Natural killer cell treated with Interleukin-12 subunit alpha and Interleukin-12 subunit beta and Interleukin-15 and Interleukin-18, amount 100 ng/mL, for 72 hours (primary cell): ENCODE data around the gene LRRC51. TPM values are rescaled to one million over a fixed set of nuclear protein-coding genes. Genes with fewer than 3 reads are reported as not detected.
"Not testable (repeated sequence)": the region's sequence is repeated elsewhere in the genome, so short reads cannot be mapped to it uniquely, and the experiment has no call there.

Experiments used
- ATAC-seq, 2 donors: fragments of 150-1000 bp; cut with Tn5 transposase in 1 of 2; sonication (Bioruptor Pico), chemical (Tn5 transposase) in 1 of 2; 2 replicates each; pipeline ENCODE4 v1.10.0; 2021
- DNase-seq: peaks from one replicate; pipeline ENCODE4 v3.0.0; 2022; ENCODE audit warnings: low spot score
- H3K27ac Mint-ChIP-seq, 2 donors: 1 replicate in 1 of 2; 2 replicates in 1 of 2; pipeline ENCODE4 v1.8.0; 2022; ENCODE audit warnings: mixed read lengths in 2 of 2, mild to moderate bottlenecking in 1 of 2, moderate library complexity in 1 of 2
- H3K27me3 Mint-ChIP-seq, 2 donors: 1 replicate in 1 of 2; 2 replicates in 1 of 2; pipeline ENCODE4 v1.8.0; 2022; ENCODE audit warnings: mixed read lengths in 2 of 2
- H3K36me3 Mint-ChIP-seq: one replicate; pipeline ENCODE4 v1.8.0; 2022; ENCODE audit warnings: mixed read lengths
- H3K4me1 Mint-ChIP-seq, 2 donors: 1 replicate in 1 of 2; 2 replicates in 1 of 2; pipeline ENCODE4 v1.8.0; 2022; ENCODE audit warnings: low read depth in 2 of 2, mixed read lengths in 2 of 2, mild to moderate bottlenecking in 1 of 2
- H3K4me3 Mint-ChIP-seq: one replicate; pipeline ENCODE4 v1.8.0; 2022; ENCODE audit warnings: mixed read lengths
- H3K9me3 Mint-ChIP-seq: 2 replicates; pipeline ENCODE4 v1.8.0; 2022; ENCODE audit warnings: mixed read lengths
- total RNA-seq, 2 donors: library from RNA; stranded (reverse); gene quantifications; one replicate each; pipeline ENCODE4 v1.2.3, GENCODE V29; 2022

Gene LRRC51
- total RNA-seq, 2 donors from 2014 or later = 3.5 to 7.2 TPM

DNA sequence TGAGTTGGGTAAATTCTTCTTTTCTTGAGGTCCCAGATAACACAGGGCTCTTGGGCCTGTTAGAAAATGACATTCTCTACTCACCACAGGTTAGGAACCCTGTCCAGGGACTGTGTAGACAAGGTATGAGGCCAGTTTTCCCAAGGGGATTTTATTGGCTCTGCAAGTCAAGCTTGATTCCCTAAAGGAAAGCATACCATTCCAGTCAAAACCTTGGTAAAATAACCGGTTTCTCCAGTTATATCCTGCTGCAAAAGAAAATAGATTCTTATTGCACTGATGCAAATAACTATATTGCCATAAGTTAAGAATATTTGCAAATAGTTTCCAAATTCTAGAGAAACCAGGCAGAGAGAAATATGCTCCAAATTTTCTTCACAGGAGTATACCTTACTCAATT, 45.3 kb downstream of the LRRC51 start:
- Mint-ChIP-seq H3K27ac (no peak overlapping the region), H3K4me1 (no peaks in the 10 kb centered on the region), H3K4me3 (no peak overlapping the region), H3K27me3 (peaks cover 16% of the 10 kb centered on the region in 2 donors), H3K36me3 (peaks cover 13% of the 10 kb centered on the region), H3K9me3 (peaks cover 4% of the 10 kb centered on the region)
- DNase-seq (no peak), ATAC-seq (no peak)

DNA sequence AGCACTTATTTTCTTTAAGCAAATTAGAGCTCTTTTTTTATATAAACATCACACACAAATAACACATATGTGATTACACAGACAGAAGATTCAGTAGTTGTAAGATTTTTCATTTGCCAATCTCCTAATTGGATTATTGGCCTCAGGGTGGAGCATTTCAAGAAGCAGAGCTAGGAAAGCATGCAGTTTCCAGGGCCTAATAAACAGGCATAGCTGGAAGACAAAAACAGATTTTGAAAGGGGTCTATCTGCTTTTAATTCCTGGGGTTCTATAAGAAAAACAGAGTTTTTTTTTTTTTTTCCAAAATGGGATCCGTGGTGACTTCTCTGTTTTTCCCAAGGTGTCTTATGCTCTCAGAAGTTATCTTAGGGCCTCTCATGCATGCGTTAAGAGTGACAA, 47.3 kb downstream of the LRRC51 start:
- peaks cover 4% of the 10 kb centered on the region for H3K9me3 Mint-ChIP-seq
- no peak for ATAC-seq
- peaks cover 13 to 18% of the 10 kb centered on the region in 2 donors for H3K27me3 Mint-ChIP-seq
- DNase-seq = no peak
- no peak overlapping the region for H3K4me3 Mint-ChIP-seq
- no peaks in the 10 kb centered on the region for H3K4me1 Mint-ChIP-seq
- H3K36me3 Mint-ChIP-seq = peaks cover 13% of the 10 kb centered on the region
- no peak overlapping the region for H3K27ac Mint-ChIP-seq

DNA sequence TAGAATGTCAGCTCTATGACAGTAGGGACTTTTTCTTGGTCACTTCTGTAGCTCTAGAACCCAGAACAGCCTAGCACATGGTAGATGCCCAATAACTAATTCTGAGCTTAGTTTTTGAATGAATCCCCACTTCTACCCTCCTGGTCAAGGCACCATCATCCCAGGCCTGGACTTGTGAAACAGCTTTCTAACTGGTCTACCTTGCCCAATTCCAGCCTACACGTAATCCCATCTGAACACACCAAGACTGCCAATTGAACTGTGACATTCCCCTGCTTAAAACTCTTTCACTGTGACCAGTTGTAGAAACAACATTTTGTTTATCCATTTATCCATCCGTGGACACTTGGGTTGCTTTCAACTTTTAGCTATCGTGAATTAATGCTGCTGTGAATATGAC, 48.7 kb downstream of the LRRC51 start:
- DNase-seq (no peak), ATAC-seq (no peak)
- no peak overlapping the region for H3K27ac Mint-ChIP-seq
- no peaks in the 10 kb centered on the region for H3K4me1 Mint-ChIP-seq
- H3K4me3 Mint-ChIP-seq = no peak overlapping the region
- H3K9me3 Mint-ChIP-seq = peaks cover 4% of the 10 kb centered on the region
- peaks cover 19 to 21% of the 10 kb centered on the region in 2 donors for H3K27me3 Mint-ChIP-seq
- peaks cover 13% of the 10 kb centered on the region for H3K36me3 Mint-ChIP-seq

DNA sequence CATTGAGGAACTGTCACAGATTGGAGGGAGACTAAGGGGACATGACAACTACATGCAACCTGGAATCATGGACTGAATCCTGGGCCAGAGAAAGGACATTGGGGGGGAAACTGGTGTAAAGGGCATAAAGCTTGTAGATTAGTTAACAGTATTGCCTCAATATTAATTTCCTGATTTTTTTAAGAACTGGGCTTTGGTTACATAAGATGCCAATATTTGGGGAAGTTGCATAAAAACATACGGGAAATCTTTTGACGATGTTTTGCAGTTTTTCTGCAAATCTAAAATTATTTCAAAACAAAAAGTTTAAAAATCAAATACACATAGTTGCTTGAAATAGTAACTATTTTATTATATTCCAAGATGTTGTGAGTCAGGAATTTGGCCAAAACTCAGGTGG, 52.0 kb downstream of the LRRC51 start:
- ATAC-seq (no peak), DNase-seq (no peak)
- peaks cover 17 to 21% of the 10 kb centered on the region in 2 donors for H3K27me3 Mint-ChIP-seq
- peaks cover 4% of the 10 kb centered on the region for H3K9me3 Mint-ChIP-seq
- H3K27ac Mint-ChIP-seq = no peak overlapping the region
- H3K36me3 Mint-ChIP-seq = peaks cover 13% of the 10 kb centered on the region
- no peak overlapping the region for H3K4me3 Mint-ChIP-seq
- no peaks in the 10 kb centered on the region for H3K4me1 Mint-ChIP-seq

DNA sequence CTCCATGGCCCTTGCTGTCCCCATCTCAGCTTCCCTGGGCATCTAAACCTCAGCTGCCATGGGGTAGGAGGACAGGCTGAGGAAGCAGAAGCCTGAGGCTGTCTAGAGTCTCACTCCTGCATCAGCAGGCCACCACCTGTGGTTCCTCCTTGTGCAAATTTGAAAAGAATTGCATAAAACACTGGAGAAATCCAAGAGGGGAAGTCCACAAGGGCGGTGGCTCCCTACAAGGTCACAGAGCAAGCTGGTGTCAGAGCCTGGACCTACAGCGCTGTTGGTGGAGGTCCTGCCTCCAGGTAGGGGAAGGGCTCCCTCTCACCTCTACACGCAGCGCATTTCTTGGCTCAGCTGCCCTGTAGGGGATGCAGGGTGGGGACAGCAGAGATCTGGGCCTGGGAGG, 54.8 kb downstream of the LRRC51 start, which contains the start of gene FOLR3:
Gene FOLR3, plus strand, starts transcription at position 253 of the 400 bp plus-strand sequence. CDS start 228 bp downstream, outside the sequence.
- not testable (repeated sequence) for H3K27ac Mint-ChIP-seq, H3K4me1 Mint-ChIP-seq, H3K9me3 Mint-ChIP-seq, H3K4me3 Mint-ChIP-seq, H3K36me3 Mint-ChIP-seq, DNase-seq
- H3K27me3 Mint-ChIP-seq = peaks cover 11 to 14% of the 10 kb centered on the region in 2 donors
- peak; percentile 31 to 57 for ATAC-seq

DNA sequence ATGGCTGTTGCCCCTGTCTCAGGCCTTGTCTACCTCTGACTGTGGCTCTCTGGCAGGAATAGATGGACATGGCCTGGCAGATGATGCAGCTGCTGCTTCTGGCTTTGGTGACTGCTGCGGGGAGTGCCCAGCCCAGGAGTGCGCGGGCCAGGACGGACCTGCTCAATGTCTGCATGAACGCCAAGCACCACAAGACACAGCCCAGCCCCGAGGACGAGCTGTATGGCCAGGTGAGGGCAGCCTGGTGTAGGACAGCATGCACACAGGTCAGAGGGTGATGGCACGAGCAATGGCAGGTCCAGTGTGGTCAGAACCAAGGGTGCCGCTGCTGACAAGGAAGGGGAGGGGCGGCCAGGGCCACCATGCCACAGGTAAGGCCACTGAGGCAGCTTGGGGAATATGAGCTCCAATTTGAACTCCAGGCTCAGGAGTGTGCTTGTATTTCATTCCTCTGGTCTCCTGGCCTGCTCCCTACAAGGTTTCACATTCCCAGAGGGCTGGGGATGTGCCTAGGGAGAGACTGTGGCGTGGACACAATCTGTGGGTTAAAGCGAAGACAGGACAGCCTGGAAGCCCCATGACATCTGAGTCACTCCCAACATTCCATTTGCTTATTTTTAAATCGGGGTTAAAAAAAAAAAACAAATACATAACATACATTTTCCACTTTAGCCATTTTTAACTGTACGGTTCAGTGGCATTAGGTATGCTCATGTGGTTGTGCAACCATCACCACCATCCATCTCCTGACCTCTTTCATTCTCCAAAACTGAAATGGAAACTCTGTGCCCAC, 55.4 kb downstream of the LRRC51 start:
- Mint-ChIP-seq H3K4me3 (no peak overlapping the region), H3K27ac (no peak overlapping the region), H3K9me3 (no peaks in the 10 kb centered on the region), H3K4me1 (peaks cover 0 to 9% of the 10 kb centered on the region in 2 donors), H3K27me3 (peaks cover 11 to 17% of the 10 kb centered on the region in 2 donors), H3K36me3 (no peaks in the 10 kb centered on the region)
- DNase-seq (no peak), ATAC-seq (peak in 1 of 2 donors; percentile 22)

DNA sequence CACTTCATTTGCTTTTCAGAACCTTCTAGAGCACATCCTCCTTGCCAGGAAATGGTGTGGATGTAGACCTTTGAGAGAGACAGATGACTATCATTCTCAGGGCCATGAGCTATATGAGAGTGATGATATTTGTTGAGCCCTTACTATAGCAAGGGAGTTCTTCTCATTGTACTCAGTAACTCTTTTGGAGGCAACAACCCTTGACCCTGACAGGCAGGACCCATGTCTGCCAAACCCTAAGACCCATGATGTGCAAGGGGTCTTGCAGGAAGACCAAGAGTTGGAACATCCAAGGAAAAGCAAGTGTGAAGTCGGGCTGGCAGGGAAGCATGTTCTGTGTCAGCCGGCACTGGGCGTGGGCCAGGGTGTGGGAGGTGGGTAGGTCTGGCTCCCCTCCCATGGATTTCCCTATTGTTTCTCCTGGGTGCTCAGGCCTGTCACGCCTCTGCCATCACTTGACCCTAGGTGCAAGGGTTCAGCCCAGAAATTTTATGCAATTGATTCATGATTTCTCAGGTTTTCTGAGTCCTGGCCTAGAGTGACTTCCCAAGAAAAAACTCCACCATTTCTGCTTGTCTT, 56.1 kb downstream of the LRRC51 start:
- ATAC-seq = no peak

DNA sequence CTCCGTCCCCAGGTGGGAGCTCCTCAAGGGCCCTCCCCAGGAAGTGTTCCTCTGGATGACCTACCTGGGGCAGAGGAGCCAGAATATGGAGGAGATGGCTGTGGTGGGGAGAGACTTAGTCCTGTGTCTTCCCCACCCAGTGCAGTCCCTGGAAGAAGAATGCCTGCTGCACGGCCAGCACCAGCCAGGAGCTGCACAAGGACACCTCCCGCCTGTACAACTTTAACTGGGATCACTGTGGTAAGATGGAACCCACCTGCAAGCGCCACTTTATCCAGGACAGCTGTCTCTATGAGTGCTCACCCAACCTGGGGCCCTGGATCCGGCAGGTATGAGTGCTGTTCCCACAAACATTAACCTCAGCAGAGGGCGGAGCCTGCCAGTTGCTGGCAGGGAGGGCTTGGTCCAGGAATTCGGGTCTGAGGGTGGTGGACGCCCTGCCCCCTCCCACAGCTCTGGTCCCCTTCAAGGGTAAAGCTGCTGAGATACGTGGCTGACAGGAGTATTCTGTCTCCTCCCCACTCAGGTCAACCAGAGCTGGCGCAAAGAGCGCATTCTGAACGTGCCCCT, 58.3 kb downstream of the LRRC51 start:
- Mint-ChIP-seq H3K4me1 (peaks cover 3 to 20% of the 10 kb centered on the region in 2 donors), H3K27ac (no peak overlapping the region), H3K9me3 (no peaks in the 10 kb centered on the region), H3K4me3 (no peak overlapping the region), H3K27me3 (peaks cover 14 to 18% of the 10 kb centered on the region in 2 donors), H3K36me3 (no peaks in the 10 kb centered on the region)
- DNase-seq (no peak), ATAC-seq (no peak)

More for the DNA sequence above, 56.1 kb downstream of the LRRC51 start:
- Mint-ChIP-seq H3K4me1 (peaks cover 0 to 16% of the 10 kb centered on the region in 2 donors), H3K4me3 (no peak overlapping the region), H3K27me3 (peaks cover 18 to 24% of the 10 kb centered on the region in 2 donors), H3K9me3 (no peaks in the 10 kb centered on the region), H3K27ac (no peak overlapping the region), H3K36me3 (no peaks in the 10 kb centered on the region)
- no peak for DNase-seq

DNA sequence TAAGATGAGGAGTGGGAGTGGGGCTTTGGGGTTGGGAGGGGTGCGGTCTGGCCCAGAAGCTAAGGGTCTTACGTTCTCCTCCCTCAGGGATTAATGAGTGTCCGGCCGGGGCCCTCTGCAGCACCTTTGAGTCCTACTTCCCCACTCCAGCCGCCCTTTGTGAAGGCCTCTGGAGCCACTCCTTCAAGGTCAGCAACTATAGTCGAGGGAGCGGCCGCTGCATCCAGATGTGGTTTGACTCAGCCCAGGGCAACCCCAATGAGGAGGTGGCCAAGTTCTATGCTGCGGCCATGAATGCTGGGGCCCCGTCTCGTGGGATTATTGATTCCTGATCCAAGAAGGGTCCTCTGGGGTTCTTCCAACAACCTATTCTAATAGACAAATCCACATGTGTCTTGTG, 58.9 kb downstream of the LRRC51 start:
- Mint-ChIP-seq H3K4me1 (peaks cover 4 to 22% of the 10 kb centered on the region in 2 donors), H3K36me3 (no peaks in the 10 kb centered on the region), H3K9me3 (no peaks in the 10 kb centered on the region), H3K4me3 (no peak overlapping the region), H3K27ac (no peak overlapping the region), H3K27me3 (peaks cover 15 to 18% of the 10 kb centered on the region in 2 donors)
- ATAC-seq (no peak), DNase-seq (no peak)

DNA sequence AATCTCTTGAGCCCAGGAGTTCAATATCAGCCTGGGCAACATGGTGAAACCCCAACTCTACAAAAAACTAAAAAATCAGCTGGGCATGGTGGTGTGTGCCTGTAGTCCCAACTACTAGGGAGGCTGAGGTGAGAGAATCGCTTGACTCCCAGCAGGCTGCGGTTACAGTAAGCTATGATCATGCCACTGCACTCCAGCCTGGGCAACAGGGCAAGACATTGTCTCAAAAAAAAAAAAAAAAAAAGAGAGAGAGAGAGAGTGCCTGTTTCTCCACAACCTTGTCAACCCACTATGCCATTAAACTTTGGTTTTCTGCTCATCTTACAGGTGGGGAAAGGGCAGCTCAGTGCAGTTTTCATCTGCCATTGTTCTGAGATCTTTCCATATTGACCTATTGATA, 60.0 kb downstream of the LRRC51 start:
- peak in 1 of 2 donors; percentile 3 for ATAC-seq
- Mint-ChIP-seq H3K27ac (peak overlapping the region in 1 of 2 donors; percentile 26), H3K4me3 (peak overlapping the region; percentile 48)

DNA sequence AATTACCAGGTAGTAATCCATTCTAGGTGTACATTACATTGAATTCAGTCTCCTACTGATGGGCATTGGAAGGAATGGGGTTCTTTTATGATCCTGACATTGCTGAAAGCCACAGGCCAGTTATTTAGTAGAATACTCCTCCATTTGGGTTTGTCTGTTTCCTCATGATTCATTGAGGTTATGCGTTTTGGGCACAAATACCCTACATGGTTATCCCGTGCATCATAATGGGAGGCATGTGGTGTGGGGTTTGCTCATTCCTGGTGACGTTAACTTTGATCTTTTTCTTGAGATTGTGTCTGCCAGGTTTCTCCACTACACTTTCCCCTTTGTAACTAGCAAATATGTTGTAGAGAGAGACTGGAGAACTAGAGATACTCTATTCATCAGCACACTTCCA, 60.4 kb downstream of the LRRC51 start:
- Mint-ChIP-seq H3K9me3 (no peaks in the 10 kb centered on the region), H3K36me3 (no peaks in the 10 kb centered on the region), H3K4me3 (peak overlapping the region; percentile 48), H3K27ac (peak overlapping the region in 1 of 2 donors; percentile 26), H3K27me3 (peaks cover 15 to 18% of the 10 kb centered on the region in 2 donors), H3K4me1 (peaks cover 4 to 22% of the 10 kb centered on the region in 2 donors)
- ATAC-seq = peak in 1 of 2 donors; percentile 73
- DNase-seq = no peak

More for the DNA sequence above, 60.0 kb downstream of the LRRC51 start:
- H3K4me1 Mint-ChIP-seq = peaks cover 4 to 22% of the 10 kb centered on the region in 2 donors
- DNase-seq = no peak
- H3K27me3 Mint-ChIP-seq = peaks cover 15 to 18% of the 10 kb centered on the region in 2 donors
- H3K36me3 Mint-ChIP-seq = no peaks in the 10 kb centered on the region
- H3K9me3 Mint-ChIP-seq = no peaks in the 10 kb centered on the region

DNA sequence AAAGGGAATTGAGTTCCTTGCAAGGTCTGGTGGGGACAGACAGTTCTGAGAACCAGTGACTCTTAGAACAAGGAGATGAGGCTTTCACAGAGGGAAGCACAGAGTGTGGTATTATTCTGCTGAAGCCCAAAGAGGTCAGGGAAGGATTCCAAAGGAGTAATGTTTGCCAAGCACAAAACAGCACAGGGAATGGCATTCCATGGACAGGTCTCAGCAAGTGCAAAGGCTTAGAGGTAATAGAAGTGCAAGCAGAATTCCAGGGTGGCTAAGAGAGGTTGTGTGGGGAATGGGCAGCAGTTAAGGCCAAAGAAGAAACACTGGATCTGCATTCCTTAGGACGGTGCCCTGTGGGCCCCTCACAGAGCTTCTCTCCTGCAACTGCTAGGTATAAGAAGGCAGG, 61.4 kb downstream of the LRRC51 start:
- H3K27me3 Mint-ChIP-seq = peaks cover 15 to 18% of the 10 kb centered on the region in 2 donors
- peaks cover 4 to 22% of the 10 kb centered on the region in 2 donors for H3K4me1 Mint-ChIP-seq
- H3K4me3 Mint-ChIP-seq, H3K27ac Mint-ChIP-seq, H3K9me3 Mint-ChIP-seq, DNase-seq, H3K36me3 Mint-ChIP-seq, ATAC-seq: not testable (repeated sequence)

DNA sequence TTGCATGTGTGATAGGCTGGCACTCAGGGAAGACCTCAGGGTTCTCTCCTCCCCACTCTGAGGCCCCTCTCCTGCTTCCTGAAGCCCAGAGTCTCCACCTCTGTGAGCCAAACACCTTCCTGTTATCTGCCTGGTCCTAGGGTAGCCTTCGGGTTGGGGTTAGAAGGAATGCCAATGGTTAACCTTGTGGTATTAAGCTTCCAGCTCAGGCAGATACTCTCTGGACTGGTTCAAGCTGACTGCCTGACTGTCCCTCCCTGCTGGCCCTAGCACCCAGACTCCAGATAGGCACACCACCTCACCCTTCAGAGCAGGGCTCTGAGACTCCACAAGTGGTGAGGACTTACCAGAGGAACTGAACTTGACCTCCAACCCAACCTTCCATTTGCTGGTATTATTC, 61.9 kb downstream of the LRRC51 start:
- H3K27ac Mint-ChIP-seq = not testable (repeated sequence)

More for the DNA sequence above, 61.9 kb downstream of the LRRC51 start:
- DNase-seq, ATAC-seq, H3K4me3 Mint-ChIP-seq, H3K36me3 Mint-ChIP-seq, H3K9me3 Mint-ChIP-seq: not testable (repeated sequence)
- Mint-ChIP-seq H3K27me3 (peaks cover 15 to 18% of the 10 kb centered on the region in 2 donors), H3K4me1 (peaks cover 4 to 22% of the 10 kb centered on the region in 2 donors)
